Inferior parietal cortex (tissue), 1 donor: ENCODE measurements around the gene SMIM41.
A peak's percentile ranks its signal among the peaks of the same experiment; 100 is the strongest.
"Not testable (repeated sequence)": the region's sequence is repeated elsewhere in the genome, so short reads cannot be mapped to it uniquely, and the experiment has no call there.

Experiments used
- DNase-seq: peaks from one replicate; pipeline ENCODE4 v3.0.0-alpha.2; 2016; ENCODE audit errors: extremely low spot score

The SMIM41 gene

DNA sequence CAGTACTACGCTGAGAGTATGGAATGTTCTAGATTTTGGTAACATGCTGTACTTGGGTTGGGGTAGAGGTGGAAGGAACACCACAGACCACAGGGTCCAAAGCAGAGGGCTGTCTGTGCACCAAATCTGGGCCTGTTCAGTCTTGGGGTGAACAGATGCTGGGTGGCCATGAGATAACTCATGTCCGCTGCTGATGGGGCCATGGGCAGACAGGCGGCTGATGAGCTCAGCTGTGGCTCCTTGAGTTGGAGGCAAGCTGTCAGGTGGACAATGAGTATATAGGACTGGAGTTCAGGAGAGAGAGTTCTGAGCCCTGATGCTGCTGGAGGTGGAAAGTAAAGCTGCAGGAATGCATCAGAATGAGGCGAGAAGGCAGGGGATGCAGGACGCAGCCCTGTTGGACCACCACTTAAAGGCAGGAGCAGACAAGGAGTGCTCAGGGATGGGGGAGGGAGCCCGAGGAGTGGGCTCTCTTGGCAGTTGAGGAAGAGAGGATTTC, 6.2 kb downstream of the SMIM41 start:
- DNase-seq = no peak

DNA sequence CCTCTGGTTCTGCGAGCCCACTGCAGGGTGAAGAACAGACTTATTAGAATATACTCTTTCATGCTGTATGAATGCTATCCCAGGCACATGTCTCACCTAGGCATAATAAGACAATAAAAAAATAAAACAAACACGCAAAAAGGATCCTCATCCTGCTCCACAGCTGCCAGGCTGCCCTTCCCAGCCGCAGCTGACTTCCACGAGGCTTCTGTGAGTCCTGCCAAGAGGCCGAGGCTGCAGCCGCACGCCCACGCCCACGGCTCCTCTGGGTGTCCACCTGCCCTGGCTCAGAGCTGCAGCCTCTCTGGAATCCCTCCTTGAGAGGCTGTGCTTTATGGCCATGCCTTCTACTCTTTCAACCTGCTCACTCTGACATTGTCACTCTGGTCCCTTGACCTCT, 6.9 kb downstream of the SMIM41 start:
- no peak for DNase-seq

DNA sequence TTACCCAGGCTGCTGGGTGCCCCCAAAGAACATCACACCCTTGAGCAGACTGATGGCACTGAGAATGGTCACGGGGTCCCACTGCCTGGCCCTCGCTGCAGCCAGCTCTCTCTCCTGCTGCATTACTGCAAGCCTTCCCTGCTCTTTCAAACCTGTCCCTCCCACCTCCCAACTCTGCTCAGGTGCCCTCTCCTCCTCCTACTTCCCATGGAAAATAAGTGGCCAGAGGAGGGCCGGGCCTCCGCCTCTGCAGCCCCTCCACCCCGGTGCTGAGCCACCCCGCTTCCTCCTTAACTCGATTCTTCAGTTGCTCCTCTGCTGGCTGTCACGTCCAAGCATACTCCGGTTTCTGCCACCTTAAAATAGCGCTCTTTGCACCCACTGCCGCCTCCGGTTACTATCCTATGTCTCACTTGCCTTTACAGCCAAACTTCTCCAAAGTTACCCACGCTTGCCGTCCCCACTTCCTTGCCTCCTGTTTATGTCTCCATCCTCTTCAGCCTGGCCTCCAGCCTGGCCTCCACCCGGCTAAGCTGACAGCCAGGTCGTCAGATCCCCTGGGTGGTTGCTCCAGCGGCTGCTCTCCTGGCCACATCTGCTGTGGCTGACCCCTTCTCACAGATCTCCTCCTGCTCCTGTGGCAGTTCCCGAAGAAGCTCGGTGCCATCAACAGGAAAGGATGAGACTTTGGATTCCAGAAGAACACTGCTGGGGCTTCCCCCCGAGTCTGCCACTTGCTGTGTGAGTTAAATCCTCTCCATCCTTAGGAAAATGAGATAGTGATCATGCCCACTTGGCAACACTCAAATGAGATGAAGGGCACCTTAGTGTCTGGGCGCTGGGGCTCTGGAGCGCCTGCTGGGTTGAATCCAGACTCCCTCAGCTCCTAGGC, 7.7 kb downstream of the SMIM41 start:
- DNase-seq = no peak

DNA sequence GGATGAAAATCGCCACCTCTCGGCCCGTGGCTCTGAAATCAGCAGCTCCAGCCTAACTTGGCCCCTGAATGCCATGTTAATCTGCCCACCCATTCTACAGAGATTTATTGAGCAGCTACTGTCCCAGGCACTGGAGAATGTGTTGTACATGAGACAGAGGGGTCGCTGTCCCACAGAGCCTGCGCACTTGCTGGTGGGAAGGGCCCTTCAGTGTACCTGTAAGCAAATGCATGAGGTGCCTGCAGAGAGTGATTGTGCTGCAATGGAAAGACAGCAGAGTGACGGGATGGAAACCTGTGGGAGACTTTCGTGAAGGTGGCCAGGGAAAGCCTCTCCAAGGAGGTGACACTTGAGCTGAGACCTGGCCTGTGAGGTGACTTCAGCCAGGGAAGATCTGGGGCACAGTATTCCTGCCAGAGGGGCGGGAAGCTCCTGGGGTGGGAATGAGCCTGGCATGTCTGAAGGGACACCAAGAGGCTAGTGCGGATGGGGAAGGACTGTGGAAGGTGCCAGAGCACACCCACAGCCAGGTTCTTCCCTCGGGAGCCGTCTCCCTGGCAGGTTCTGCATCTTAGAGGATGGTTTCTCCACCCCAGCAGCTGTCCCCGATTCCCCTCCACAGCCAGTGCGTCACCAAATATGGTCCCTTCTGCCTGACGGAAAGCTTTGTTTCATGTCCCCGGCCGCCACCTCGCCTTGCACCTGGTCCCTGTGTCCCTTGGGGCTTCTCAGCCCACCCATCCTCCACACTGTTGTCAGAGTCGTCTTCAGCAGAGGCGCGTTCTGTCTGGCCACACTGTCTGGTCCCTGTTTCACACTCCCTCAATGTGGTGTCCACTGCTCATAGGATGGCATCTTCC, 8.7 kb downstream of the SMIM41 start:
- no peak for DNase-seq

DNA sequence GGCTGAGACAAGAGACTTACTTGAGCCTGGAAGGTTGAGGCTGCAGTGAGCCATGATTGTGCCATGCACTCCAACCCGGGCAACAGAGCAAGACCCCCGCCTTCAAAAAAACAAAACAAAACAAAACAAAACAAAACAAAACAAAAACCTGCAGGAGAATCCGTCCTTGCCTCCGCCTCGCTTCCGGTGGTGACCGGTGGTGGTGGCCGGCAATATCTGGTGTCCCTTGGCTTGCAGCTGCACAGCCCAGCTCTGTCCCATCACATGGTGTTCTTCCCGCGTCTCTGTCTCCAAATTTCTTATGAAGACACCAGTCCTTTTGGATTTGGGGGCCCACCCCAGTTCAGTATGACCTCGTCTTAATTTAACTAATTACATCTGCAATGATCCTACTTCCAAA, 10.0 kb downstream of the SMIM41 start:
- DNase-seq = no peak

DNA sequence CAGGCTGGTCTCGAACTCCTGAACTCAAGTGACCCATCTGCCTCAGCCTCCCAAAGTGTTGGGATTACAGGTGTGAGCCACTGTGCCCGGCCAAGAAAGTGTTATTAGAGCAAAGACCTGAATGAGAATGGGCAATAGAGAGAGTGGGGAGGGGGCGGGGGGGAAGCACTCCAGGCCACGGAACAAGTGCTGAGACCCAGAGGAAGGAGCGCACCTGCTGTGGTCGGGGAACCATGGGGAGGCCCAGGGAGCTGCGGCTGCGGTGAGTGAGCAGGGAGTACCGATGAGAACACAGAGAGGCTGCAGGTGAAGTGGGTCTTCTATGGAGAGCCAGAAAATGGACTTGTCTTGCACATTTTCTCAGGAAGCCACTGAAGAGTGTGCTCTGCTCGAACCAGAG, 10.8 kb downstream of the SMIM41 start:
- no peak for DNase-seq

DNA sequence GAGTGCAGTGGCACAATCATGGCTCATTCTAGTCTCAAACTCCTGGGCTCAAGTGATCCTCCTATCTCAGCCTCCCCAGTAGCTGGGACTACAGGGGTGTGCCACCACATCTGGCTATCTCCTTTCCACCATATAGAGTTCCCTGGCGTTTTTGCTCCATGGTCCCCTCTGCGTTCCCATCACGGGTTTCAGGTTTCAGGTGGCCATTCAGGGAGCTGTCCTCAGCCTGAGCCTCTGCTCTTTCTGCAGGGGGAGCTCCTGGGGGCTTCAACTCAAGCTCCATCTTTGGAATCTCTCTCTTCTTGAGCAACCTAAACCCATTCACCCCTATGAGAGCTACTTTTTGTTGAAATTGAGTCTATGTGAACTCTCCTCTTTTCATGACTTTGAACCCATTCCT, 11.6 kb downstream of the SMIM41 start:
- no peak for DNase-seq

DNA sequence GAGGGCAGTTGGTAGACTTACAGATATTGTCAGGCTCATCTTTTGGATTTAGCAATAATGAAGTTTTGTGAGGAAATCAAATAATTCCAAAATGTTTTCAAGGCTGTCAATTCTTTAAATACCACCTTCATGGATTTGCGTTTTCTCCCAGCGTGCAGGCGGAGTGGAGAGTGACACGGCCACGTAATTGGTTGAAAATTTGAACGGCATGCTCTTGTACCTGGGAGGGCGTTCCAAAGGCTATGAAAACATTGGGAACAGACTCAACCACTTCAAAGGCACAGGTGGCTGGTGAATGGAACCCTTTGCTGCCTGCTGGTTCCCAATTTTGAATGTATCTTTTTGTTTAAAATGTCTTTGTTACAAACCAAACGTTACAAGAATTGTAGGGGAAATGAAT, 12.4 kb downstream of the SMIM41 start:
- no peak for DNase-seq

DNA sequence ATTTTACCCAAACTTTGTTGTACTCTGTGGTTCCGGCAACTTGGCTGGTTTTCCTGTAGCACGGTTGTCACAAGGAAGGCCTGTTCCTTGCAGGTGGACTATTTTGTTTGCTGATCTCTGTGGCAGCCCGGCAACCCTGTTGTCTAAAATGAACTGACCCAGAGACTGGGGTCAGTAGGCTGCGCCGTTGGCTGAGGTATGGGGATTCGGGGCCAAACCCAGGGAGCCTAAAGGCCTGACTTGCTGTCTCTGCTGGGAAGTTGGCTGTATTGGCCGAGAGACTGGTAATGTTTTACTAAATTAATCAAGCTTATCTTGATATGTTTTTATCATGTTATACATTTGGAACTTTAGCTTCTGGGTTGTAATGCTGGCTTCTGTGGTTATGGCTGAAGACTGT, 13.8 kb downstream of the SMIM41 start:
- DNase-seq = no peak

DNA sequence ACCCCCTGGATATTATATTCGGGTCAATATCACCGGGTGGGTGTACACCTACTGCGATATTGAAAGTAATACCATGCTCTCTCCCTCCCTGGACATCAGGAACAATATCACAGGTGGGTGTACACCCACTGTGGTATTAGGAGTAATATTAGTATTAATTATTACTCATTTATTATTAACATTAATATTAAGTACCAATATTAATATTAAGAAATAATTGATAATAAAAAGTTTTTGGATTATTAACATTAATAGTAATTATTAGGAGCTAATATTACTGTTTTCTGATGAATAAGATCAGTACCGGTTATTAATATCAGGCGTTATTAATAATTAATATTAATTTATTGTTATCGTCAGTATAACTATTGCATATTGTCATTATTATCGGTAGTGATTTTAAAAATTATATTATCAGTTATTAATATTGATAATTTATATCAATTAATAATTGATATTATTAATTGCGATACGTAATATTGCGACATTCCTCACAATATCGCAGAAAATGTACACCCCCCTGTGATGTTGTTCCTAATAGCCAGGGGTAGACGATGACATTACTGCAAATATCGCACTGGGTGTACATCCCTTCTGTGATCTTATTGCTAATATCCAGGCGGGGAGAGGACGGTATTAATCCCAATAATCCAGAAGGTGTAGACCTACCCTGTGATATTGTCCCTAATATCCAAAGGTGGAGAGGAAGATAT, 17.0 kb downstream of the SMIM41 start:
- DNase-seq = no peak

DNA sequence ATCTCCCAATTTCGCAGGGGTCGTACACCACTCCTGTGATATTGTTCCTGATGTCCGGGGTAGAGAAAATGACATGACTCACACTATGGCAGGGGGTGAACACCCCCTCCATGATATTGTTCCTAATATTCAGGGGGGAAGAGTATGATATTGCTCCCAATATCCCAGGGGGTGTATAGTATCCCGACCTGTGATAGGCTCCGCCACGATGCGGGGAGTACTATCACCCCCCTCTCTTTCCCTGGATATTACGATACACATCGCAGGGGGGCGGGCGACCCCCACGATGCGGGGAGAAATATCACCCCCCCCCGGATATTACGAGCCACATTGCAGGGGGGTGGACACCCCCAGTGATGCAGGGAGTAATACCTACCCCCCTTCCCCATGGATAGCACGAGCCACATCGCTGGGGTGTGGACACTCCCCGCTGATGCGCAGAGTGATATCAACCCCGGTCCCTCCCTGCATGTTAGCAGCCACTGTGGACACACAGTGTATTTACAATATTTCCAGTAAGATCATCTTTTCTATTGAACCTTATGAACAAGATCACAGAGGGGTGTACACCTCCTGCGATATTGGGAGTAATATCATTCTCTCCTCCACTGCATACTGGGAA, 17.7 kb downstream of the SMIM41 start:
- no peak for DNase-seq

DNA sequence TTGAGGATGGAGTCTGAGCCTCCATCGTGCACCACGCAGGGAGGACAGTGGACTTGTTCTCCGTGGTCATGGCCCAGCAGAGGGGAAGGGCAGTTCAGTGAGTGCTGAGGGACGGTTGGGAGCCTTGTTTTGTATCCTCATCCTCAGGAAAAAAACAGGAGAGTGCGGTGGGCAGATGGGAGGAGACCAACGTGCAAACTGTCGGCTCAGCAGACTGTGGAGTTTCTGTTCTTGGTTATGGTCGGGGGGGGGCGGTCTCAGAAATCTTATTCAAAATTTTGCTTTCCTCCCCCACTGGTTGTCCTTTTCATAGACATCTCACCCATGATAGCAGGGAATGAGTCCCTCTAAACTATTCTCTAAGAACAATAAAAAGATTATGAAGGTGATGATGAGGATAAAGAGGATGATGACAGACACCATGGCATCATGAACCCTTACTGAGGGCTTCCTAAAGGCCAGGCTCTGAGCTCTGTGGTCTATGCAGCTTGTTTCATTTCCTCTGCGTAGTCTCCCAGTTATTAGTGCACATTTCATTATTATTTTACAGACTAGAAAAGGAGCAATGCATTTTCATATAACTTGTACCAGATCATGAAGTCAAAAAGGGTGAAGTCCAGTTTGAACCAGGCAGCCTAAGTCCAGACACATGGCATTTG, 25.1 kb downstream of the SMIM41 start:
- not testable (repeated sequence) for DNase-seq

DNA sequence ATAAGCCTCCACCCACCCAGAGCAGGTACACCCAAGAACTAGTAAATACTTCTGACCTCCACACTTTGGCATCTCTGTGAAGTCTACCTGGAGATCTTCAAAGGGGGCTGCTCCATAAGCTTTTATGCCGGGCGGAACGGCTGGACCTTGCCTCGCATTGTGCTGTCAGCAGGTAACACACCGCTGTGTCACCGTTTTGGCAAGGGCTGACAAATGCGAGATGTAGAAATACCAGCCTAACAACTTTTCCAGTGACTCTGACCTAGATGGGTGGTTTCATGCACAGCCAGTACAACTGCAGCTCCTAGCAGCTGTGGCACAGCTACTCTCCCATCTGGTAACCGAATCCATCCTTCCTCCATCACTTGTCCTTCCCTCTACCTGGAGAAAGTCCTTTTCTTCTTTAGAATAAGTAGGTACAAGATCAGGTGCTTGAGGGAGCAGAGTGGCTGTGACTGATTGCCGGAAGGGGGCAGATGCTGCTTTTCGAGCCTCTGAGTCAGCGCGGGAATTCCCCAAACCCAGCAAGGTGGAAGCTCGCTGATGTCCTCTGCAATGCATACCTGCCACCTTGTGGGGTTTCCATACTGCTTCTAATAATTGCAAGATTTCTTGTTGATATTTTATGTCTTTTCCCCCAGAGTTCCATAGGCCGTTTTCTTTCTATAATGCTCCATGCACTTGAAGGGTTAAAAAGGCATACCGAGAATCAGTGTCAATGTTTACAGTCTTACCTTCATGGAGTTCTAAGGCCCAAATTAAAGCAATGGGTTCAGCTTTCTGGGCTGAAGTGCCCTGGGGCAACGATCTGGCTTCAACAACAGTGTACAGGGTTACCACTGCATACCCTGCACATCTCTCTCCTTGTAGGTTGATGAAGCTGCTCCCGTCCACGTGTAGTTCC, 37.0 kb downstream of the SMIM41 start:
- not testable (repeated sequence) for DNase-seq

DNA sequence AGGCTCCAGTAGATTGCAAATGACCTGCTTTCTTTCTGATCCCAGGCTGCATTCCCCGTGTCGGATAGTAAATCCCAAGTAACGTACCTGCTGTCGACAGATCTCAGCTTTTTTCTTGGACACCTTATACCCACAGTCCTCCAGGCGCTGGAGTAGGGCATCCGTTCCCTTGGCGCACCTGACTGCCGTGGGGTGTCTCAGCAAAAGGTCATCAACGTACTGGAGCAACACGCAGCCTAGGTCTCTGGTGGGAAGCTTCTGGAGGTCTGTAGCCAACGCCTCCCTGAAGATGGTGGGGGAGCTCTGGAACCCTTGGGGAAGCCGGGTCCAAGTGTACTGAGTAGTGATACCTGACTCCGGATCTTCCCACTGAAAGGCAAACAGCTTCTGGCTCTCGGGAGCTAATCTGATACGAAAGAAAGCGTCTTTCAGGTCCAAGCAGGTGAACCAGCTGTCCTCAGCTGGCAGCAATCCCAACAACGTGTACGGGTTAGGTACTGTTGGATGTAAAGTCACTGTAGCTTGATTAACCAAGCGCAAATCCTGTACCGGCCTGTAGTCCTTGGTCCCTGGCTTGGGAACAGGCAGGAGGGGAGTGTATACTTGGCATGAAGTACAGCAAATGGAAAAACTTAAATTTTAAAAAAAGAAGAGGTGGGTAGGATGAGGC, 38.4 kb downstream of the SMIM41 start:
- not testable (repeated sequence) for DNase-seq

DNA sequence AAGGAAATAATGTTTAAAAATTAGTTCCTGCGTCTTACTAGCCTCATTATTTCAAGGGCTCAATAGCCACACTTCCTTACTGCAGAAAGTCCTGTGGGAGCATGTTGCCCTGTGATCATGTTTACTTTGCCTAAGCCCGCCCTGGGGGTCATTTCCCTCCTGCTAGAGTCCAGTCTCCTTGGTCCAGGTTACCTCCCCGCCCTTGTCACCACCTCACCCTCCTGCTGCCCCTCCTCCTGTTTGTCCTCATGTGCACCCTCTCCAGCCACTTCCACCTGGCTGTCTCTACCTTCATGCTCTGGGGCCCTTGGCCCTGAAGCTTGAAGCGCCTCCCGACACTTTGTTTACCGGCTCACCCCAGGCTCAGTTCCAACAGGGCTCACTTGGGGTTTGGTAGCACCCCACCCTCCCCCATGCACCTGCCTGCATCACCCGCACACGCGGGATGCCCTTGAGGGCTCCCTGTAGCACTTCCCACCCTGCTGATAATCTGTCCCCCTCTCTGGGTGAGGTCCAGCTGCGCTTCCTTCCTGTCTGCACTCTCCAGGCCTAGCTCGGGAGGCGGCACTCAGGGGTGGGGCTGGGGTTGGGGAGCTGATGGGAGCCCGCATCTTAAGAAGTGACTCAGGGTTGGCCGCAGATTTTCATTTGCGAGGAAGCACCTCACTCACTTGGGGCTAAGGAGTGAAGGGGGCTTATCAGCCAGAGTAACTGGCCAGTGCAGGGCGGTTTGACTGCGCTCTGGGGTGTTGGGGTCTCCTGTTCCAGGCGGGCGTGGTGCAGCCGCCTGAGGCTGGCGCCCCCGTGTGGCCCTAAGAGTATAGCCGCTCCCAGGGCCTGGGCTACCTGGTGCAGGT, 40.1 kb downstream of the SMIM41 start:
- DNase-seq = no peak

DNA sequence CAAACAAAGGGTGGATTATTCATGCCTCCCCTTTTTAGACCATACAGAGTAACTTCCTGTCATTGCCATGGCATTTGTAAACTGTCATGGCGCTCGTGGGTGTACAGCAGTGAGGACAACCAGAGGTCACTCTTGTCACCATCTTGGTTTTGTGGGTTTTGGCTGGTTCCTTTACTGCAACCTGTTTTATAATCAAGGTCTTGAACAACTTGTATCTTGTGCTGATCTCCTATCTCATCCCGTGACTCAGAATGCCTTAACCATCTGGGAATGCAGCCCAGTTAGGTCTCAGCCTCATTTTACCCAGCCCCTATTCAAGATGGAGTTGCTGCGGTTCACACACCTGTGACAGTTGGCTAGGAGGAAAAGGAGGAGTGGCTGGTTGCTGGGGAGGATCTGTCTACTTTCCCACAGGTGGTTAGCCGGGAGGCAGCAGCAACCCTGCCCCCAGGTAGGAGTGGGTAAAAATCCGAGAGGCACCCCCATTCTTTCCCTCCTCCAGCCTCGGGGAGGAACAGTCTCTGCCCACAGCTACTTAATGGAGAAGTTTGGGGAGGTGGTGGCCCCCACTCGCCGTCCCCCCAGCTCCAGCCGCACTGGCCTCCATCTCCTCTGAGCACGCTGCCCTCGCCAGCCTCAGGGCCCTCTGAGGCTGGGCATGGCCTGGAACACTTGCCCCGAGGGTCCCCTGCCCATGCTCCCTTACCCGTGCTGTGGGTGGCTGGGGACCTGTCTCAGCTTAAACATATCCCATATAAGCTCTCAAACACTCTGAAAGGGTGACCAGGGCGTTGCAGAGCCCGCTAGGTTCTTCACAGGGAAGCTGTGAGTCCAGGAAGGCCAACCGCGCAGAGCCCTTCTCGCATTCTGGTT, 41.7 kb downstream of the SMIM41 start:
- DNase-seq = no peak

DNA sequence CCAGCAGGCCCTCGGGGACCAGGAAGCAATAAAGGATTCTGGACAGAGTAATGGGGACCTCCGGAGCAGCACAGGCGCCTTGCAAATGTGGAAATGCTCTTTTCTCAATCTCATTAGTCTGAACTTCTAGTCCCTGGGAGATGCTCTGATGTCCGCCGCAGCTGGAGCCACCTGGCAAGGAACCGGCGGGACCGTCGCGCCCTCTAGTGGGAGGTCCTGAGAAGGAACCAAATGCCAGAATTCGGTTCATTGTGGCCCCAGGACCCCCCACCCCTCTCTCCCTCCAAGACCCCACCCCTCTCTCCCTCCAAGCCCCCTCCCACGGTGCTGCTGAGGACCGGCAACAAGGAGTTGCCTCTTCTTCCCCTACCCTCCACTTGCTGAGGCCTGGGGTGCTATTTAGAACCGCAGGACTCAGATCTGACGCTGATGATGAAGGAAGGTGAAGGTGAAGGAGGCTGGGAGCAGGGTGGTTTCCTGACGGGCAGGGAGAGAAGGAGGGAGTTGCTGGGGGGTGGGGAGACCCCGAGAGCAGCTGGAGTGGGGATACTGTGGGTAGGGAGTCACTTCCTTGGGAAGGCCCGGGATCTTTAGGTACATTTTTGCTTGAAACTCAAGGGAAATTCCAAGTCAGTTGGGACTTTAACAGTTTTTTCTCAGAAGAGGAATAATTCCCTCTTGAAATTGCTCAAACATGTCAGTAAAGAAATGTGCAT, 42.5 kb downstream of the SMIM41 start:
- DNase-seq = peak; percentile 60
